Activated naive CD4-positive, alpha-beta T cell treated with Interleukin-2 at 50 U/mL for 16 hours (primary cell): ENCODE measurements around the gene TTYH3.

Experiments used
- DNase-seq: peaks from one replicate; pipeline ENCODE4 v3.0.0-alpha.2; 2020

TTYH3 gene

DNA sequence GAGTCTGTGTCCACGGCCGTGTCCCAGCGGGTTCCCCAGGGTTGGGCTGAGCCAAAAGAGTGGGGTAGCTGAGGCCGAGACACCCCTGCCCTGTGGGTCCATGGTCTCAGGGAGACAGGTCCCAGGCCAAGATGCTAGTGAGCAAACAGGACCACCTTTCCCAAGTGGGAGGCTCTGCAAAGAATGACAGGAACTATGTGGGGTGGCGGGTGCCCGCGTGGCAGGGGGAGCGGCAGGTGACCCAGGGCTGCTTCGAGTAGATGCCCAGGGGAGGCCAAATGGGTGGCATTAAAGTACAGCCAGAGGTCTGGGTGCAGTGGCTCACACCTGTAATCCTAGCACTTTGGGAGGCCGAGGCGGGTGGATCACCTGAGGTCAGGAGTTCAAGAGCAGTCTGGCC lies 18.2 kb downstream of the TTYH3 start:
- no peak for DNase-seq

DNA sequence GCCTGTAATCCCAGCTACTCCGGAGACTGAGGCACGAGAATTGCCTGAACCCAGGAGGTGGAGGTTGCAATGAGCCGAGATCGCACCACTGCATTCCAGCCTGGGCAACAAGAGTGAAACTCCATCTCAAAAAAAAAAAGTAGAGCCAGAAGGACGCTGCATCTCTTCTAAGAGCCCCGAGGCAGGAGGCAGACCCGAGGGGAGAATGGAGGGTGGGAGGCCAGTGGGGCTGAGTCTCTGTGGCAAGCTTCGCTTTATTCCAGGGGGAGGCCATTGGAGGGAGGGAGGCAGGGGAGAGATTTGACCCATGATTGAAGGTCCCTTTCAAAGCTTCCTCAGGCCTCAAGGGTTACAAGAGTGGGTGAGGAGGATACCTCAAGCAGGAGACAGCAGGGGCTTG lies 18.7 kb downstream of the TTYH3 start:
- no peak for DNase-seq

DNA sequence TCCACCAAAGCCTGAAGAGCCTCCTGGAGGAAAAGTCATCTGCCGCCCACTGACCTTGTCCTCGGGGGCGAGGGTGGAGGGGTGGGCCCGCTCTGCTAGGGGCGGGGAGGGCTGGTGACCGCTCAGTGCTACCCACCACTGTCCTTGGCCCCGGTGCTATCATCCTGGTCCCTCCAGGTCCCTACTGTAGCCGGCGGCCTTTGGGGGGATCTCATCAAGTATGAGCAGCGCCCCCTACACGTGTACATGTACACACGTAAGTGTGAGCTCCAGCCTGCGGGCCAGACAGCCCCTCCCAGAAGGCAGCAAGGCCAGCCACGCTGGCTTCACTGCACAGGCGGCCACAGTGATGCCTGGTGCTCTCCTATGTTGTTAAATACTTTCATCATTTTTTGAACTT lies 19.6 kb downstream of the TTYH3 start:
- no peak for DNase-seq

DNA sequence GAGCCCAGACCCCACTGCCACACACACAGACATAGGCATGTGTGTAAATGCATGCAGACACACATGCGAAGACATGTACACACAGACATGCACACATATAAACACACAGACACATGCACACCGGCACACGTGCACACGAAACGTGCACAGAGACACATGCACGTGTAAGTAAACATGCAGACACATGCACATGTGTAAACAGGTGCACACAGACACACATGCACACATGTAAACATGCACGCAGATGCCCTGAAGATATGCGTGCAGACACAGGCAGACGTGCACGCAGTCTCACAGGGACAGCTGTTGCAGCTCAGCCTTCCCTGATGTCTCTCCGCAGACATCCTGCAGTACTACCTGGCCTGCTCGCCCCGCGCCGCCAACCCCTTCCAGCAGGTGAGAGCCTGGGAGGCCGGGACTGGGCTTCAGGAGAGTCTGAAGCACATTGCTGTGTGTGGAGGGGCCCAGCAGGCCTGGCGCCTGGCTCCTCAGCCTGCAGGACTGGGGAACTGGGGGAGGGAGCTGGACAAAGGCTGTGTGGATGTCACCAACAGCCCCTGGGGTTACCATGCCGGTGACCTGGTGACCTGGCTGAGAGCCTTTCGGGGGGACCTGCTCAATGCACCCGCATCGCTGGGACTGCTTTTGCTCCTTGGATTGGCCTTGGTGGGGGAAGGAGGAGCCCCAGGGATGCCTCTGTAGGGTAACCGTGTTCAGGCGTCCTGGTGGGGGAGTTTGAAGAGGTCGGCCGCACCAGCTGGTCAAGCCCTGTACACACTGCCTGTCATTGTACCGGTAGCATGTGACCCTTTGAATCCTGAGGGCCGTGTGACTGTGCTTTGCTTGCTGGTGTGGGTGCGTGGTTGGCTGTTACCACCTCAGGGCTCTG lies 20.3 kb downstream of the TTYH3 start:
- DNase-seq = no peak

DNA sequence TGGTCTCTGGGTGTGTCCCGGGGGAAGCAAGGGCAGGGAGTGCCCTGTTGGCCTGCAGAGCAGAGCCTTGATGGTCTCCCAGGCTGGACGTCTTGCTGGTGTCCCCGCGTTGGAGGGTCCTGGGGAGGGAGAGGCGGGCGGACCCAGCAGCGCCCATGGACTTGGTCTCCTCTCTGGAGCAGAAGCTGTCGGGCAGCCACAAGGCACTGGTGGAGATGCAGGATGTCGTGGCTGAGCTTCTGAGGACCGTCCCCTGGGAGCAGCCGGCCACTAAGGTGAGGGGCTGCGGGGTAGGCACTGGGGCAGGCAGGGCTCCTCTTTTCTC lies 20.9 kb downstream of the TTYH3 start:
- DNase-seq = no peak

DNA sequence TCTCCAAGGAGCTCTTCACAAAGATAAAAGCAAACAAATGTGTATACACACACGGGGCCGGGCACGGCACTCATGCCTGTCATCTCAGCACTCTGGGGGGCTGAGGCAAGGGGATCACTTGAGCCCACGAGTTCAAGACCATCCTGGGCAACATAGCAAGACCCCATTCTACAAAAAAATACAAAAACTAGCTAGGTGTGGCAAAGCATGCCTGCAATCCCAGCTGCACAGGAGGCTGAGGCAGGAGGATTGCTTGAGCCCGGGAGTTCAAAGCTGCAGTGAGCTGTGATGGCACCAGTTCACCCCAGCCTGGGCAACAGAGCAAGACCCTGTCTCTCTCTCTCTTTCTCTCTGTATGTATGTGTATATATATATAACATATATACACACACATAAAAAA lies 22.3 kb downstream of the TTYH3 start:
- DNase-seq = no peak

DNA sequence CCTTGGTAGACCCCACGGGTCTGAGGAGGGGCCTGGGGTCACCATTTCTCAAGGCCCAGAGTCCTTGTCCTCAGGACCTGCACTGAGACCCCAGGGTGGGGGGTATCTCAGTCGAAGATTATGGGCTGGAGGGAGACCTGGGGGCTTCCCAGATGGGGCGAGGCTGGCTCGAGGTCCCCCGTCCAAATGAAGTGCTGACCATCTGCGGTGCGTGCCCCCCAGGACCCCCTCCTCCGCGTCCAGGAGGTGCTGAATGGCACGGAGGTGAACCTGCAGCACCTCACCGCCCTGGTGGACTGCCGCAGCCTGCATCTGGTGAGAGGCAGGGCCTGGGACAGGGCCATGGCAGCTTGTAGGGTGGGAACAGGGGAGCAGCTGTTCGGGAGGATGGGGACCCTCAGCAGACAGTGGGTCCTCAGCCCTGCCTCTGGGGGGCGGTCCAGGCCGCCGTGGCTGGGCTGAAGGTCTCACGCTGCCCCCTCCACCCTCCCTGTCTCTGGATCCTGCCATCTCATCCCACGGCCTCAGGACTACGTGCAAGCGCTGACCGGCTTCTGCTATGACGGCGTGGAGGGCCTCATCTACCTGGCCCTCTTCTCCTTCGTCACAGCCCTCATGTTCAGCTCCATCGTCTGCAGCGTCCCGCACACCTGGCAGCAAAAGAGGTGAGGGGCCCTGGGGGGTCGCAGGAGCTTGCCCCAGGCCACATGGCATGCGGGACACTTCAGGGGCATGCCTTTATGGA lies 24.3 kb downstream of the TTYH3 start:
- no peak for DNase-seq

DNA sequence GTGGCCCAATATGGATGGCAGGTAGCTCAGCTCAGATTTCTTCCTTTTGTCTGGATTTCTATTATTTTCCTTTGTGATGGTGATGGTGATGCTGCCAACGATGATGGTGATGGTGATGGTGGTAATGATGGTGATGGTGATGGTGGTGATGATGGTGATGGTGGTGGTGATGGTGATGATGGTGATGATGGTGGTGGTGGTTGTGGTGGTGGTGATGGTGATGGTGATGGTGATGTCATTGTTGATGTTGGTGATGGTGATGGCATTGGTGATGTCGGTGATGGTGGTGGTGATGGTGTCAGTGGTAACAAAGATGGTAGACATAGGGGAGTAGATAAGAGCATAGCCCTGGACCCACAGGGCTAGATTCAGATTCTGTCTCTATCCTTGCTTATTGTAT lies 25.4 kb downstream of the TTYH3 start:
- no peak for DNase-seq

DNA sequence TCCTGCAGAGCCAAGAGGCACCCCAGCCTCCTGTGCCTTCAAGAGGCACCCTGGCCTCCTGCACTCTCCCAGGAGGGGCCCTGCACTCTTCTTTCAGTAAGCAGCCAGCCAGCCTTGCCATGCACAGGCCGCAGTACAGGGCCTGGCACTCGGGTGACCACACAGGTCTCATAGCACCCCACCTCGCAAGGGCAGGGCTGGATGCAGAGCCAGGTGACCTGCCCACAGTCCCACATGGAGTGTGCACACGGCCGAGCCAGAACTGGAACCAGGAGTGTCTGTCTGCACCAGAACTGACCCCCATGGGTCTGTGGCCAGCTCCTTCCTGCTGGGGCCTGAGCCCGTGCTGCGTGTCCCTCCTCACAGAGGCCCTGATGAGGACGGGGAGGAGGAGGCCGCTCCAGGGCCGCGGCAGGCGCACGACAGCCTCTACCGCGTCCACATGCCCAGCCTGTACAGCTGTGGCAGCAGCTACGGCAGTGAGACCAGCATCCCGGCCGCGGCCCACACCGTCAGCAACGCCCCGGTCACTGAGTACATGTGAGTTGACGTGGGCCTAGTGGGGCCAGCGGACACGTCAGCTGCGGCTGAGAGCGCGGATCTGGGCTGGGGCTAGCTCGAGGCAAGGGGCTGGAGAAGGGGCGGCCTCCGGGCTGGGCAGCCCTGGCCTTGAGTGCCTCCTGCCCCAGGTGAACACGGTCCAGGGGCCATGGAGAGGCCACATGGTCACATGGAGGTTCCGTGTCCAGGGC lies 26.3 kb downstream of the TTYH3 start:
- DNase-seq = no peak

DNA sequence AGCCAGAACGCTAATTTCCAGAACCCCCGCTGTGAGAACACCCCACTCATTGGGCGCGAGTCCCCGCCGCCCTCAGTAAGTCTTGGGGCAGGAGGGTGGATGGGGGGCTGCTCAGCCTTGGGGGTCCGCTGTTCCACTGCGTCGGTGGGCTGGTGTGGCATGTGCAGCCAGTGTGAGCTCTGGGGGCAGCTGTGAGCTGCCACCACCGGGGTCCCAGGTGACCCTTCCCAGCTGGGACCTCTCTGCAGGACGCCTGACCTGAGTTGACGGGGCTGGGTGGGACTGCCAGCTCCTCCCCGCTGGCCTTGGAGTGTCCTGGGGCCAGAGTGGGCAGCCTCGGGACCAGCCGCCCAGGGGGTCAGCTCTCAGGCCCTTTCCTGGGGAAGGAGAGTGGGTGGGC lies 27.2 kb downstream of the TTYH3 start:
- no peak for DNase-seq

DNA sequence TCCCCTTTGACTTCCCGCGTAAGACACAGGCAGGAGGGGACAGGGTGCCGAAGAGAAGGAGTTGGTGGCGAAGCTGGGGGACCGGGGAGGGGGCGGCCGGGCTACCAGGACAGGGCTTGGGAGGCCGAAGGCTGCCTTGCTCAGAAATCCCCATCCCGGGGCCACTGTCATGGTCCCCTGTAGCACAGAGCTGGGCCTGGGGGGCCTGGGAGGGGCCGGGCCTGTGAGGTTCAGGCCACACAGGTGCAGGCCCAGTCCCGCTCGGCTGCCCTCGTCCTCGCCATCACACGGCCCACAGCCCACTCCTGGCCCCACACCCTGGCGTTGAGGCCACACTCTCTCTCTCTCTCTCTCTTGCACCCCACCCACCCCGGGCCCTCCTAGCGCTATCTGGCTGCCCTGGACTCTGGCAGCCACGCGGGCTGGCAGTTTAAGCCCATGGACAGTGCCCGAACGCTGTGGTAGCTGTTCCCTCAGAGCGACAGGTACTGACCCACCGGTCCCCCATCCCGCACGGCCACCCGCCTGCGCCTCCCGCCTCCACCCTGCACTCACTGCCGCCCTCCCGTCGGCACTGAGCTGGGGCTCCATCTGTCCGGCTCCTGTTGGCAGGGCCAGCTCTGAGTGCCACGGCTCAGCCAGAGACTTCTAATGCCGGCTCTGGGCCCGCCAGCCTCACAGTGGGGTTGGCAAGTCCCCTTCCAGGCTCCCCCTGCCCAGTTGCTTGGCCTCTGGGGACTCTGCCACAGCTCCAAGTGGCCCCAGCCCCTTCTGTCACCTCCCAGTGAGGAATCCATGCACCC lies 28.0 kb downstream of the TTYH3 start:
- no peak for DNase-seq

DNA sequence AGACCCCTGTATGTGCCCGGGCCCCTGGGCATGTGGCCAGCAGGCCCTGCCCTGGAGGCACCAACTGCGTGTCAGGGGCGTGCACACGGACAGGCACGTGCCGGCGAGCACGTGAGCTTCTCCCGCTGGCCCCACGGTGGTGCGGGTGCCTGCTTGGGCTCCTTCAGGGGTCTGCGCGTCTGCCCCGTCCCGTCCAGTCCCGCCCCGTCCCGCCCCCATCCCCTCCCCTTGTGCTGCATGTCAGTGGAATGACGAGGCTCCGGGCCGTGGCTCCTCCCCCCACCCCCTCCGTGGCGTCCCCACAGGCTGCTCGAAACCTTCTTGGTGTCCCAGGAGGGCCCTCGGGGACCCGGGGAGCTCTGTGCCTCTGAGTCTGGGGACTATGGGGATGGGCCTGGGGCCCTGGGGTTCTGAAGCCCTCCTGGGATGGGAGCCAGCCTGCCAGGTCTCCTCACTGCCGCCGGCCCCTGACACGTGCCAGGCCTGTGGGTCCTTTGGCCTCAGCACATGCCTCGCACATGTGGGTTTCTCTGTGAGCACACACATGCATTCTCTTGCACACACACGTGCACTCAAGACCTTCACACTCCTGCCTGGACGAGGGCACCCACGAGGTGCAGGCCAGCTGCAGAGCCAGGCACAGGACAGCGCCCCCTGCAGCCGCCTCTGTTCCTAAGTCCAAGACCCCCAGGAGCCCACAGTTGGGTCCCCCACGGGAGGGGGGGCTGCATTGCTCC lies 28.7 kb downstream of the TTYH3 start:
- no peak for DNase-seq

DNA sequence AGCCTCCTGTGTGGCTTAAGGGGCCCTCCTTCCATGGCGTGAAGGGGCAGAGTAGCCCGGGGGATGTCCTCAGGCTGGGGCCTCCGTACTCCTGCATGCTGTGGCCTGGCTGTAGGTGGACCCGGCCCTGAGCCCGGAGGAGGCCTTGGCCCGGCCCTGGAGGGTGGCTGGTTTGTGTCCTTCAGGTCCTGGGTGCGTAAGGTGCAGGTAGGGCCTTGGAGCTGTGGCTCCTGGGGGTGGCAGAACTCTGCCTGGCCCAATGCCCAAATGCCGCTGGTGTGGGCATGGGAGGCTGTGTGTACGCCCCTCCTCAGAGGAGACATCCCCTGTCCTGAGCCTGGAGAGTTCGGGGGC lies 29.3 kb downstream of the TTYH3 start:
- DNase-seq = no peak

DNA sequence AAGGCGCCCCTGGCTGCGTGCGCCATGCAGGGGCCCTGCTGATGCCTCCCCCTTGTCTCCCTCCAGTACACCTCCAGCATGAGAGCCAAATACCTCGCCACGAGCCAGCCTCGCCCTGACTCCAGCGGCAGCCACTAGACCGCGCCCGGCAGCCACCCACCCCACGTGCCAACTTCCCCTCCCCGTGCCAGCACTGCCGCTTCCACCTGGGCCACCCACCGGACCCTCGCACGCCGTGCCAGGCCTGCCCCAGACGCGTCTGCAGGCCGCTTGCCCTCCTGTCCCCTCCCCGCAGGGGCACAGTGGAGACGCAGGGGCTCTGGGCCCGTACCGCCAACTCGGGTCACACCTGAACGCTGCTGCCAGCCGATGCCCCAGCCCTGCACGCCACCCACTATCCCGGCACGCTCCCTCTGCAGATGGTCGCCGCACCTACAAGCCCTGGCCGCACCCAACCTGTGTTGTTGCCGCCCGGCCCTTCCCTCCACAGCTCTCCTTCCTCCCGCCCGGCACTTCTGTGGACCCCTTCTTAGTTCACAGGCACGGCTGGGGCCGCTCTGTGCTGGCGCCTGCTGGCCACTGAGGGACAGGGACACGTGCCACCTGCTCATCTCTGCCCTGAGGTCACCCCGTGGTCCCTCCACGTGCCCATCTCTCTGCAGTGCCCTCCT lies 30.0 kb downstream of the TTYH3 start:
- no peak for DNase-seq

DNA sequence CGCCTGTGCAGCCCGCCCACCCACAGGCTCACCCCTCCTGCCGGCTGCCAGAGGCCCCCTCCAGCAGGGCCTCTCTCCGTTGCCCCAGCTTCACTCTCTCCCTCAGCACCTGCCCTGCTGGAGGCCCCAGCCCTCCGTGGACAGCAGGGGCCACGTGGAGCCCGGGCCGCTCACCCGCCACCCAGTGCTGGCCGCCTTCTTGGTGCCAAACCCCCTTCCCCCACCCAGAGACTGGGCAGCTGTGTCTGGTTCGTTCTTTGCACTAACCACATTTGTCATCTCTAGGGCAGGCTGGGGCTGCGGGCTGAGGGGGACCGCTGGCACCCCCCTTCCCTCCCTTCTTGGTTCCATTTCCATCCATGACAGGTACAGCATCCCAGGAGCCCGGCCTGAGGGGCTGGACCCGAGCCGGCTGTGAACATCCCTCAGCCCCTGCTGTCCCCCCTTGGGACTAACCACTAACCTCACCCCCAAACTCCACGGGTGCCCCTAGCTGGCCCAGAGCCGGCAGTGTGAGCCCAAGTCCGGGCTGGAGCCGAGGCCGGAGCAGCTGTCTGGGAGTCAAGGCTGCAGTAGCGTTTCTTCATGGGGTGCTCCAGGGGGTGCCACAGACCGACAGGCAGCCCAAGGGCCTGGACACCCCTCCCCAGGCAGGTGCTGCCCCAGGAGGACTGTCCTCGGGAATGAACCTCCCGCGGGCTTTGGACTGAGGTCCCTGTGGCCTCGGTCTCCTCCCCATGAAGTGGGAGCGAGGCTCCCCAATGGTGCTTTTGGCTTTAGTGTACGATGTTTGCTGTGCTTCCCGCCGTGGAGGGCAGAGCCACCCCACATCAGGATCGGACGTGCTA lies 30.7 kb downstream of the TTYH3 start:
- DNase-seq = no peak

DNA sequence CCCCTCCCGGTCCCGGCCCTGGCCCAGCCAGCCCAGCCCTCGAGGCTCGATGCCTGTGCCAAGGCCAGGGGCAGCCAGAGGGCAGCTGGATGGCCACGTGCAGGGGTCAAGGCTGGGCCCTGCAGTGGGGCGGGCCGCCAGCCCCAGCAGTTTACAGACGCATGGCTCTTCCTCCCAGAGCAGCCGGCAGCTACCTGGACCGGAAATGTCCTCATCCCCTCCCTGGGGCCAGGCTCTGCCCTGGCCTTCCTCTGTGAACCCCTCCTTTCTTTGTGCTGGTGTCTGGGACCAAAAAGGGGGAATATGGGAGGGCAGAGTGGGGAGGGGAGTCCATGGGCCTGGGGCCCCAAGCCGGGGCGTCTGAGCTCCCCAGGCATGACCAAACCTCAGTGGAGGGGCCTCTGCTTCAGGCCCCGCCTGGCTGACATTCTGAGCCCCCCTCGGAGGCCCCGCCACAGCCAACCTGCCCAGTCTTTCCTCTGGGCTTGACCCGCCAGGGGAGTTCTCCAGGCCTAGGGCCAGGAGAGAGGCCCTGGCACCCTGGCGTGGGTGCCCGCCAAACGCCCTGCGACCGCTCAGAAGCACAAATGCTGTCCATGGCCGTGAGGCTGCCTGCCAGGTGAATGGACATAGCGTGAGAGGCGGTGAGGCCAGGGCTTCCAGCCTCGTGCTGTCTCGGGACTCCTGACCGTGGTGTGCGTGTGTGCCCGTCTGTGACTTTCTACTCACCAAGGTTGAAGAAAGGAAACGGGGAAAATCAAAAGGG lies 31.5 kb downstream of the TTYH3 start:
- DNase-seq = no peak

DNA sequence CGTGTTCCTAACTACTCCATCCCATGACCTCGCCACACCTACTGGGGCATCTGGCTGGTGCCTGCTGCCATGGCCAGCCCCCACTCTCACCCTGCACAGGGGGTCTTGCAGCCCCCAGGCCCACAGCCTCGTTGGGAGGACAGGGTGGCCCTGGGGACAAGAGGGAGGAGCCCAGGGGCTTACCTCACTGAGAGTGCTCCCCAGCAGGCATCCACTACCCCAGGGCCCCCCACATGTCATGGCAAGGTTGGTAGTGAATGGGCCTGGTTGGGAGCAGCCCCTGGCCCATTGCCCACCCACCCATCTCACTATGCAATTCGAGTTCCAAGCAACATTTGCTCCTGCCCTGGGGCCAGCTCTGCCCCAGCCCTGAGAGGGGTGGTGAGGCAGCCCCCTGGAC lies 32.2 kb downstream of the TTYH3 start:
- no peak for DNase-seq

DNA sequence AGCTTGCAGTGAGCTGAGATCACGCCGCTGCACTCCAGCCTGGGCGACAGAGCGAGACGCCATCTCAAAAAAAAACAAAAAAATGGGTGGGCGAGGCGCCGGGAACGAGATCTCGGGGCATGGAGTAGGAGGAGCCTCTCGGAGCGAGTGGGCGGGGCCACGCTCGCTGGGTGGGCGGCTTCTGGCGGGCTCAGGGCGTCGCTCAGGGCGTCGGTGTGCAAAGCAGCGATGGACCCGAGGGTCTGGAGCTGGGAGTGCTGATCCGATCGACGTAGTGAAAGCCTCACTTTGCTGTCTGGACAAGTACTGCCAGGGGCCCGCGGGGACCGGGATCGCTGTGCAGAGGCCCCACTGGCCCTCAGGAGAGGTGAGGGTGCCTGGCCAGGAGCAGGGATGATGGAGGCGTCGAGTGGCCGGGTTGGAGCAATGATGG lies 33.6 kb downstream of the TTYH3 start:
- DNase-seq = no peak

DNA sequence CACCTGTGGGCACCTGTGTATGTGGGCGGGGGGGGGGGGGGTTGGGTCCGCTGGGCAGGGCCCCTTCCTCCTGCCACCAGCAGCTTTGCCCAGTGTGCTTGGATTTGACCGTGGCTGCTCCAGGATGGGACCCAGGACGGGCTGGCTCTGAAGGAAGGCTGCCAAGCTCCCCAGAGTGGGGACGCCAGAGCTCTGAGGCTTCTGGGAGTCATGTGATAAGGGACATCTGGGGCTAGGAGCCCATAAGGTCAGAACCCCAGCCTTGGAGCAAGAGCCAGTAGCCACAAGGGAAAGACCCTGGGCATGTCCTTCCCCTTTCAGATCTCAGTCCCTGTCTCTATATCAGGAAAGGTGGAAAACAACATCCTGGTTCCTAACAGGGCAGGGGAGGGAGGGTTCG lies 34.4 kb downstream of the TTYH3 start:
- DNase-seq = no peak
